ENCODE results near the gene DDIT4. TPM values are rescaled to one million over a fixed set of nuclear protein-coding genes. Genes with fewer than 3 reads are reported as not detected.

DDIT4 gene
- total and polyA plus RNA-seq, 2 donors = 134 to 628 TPM

DNA sequence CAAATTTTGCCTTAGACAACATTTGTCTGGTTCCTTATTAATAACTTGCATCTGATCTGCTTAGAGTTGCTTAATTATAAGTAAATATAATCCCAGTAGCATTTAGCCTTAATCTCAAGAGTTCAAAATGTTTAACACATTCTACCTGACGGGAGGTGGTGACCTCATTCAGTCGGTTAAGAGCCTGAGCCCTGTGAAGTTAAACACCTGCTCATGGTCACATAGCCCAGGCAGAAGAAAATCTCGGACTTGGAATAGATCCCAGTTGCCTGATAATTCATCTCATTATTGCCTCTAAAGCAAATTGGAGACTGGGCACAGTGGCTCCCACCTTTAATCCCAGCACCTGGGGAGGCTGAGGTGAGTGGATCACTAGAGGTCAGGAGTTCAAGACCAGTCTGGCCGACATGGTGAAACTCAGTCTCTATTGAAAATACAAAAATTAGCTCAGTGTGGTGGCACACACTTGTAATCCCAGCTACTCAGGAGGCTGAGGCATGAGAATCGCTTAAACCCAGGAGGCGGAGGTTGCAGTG is 39.1 kb upstream of the DDIT4 start:
- Histone ChIP-seq H3K4me3 (ENCODE audit: low read length in 2 of 2) (no peak overlapping the region), H3K27me3 (ENCODE audit: control insufficient read depth in 2 of 2, insufficient read depth in 1 of 2, low read length in 1 of 2) (no peaks in the 10 kb centered on the region), H3K27ac (ENCODE audit: low read depth in 1 of 2, low read length in 1 of 2) (no peak overlapping the region), H3K4me1 (ENCODE audit: control insufficient read depth in 2 of 2, insufficient read depth in 2 of 2, low read length in 2 of 2) (no peaks in the 10 kb centered on the region), H3K9me3 (ENCODE audit: control insufficient read depth in 2 of 2, insufficient read depth in 1 of 2, low read length in 1 of 2) (no peaks in the 10 kb centered on the region), H3K36me3 (ENCODE audit: control insufficient read depth in 2 of 2, insufficient read depth in 2 of 2, low read length in 1 of 2) (peaks cover 43 to 67% of the 10 kb centered on the region in 2 donors)
- WGBS = 97% methylated on average over 6 of the region's 6 CpGs
- DNase-seq (ENCODE audit: low read depth in 6 of 9, low spot score in 9 of 9) = no peak

DNA sequence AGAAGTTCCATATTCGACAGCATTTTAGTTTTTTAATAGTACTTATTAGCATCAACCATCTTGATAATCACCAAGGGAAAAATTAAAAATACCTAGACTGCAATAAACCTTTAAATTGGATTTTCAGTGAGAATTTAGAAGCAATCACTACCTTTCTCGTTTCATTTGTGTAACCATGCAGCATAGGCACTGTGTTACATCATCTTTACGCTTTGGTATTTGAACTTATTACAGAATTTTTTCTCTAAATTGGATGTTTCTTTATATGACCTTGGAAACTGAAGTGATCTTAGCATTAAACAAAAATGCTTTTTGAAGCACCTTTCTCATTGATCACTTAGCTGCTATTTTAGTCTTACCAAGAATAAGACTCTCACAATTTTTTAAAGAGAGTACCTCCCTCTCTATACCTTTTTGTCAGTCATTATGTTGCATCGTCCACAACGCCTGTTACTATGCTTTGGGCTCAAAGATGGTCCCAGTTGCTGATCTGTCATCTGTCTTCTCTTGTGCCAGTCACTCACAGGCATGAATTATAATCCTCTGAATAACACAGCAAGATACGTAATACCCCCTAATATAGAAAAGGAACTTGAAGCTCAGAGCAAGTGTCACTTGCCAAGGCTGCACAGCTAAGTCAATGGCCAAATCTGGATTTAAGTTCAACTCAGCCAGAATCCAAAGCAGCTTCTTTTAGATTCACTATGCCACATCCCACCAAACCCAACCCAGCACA is 38.0 kb upstream of the DDIT4 start:
- no peaks in the 10 kb centered on the region for H3K9me3 ChIP-seq (ENCODE audit: control insufficient read depth in 2 of 2, insufficient read depth in 1 of 2, low read length in 1 of 2)
- H3K27me3 ChIP-seq (ENCODE audit: control insufficient read depth in 2 of 2, insufficient read depth in 1 of 2, low read length in 1 of 2) = no peaks in the 10 kb centered on the region
- no peaks in the 10 kb centered on the region for H3K4me1 ChIP-seq (ENCODE audit: control insufficient read depth in 2 of 2, insufficient read depth in 2 of 2, low read length in 2 of 2)
- no peak overlapping the region for H3K27ac ChIP-seq (ENCODE audit: low read depth in 1 of 2, low read length in 1 of 2)
- no peak overlapping the region for H3K4me3 ChIP-seq (ENCODE audit: low read length in 2 of 2)
- H3K36me3 ChIP-seq (ENCODE audit: control insufficient read depth in 2 of 2, insufficient read depth in 2 of 2, low read length in 1 of 2) = peaks cover 36 to 56% of the 10 kb centered on the region in 2 donors
- DNase-seq (ENCODE audit: low read depth in 6 of 9, low spot score in 9 of 9) = no peak
- WGBS = 97% methylated on average over 6 of the region's 6 CpGs

DNA sequence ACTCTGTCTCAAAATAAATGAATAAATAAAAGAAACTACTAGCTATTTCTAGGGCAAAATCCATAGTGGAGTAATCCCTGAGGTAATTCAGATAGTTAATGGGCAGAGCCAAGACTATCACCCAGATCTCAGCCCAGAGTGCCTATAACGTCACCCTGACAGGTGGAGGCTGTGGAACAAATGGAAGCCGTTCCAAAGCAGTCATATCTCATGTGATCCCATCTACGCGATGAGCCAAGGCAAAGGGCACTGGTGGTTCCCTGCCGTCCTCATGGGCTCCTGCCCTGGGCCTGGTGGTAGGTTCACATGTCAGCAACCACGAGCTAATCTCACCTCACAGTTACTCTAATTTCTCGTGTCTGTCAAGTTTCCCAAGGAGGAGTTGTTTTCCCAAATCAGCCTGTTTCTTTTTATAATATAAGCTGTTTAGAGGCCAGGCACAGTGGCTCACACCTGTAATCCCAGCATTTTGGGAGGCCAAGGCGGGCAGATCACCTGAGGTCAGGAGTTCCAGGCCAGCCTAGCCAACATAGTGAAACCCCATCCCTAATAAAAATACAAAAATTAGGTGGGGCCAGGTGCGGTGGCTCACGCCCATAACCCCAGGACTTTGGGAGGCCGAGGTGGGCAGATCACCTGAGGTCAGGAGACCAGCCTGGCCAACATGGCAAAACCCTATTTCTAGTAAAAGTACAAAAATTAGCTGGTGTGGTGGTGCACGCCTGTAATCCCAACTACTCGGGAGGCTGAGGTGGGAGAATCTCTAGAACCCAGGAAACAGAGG is 35.1 kb upstream of the DDIT4 start:
- no peak for DNase-seq (ENCODE audit: low read depth in 6 of 9, low spot score in 9 of 9)
- no peak overlapping the region for H3K27ac ChIP-seq (ENCODE audit: low read depth in 1 of 2, low read length in 1 of 2)
- WGBS = 97% methylated on average over 13 of the region's 13 CpGs

DNA sequence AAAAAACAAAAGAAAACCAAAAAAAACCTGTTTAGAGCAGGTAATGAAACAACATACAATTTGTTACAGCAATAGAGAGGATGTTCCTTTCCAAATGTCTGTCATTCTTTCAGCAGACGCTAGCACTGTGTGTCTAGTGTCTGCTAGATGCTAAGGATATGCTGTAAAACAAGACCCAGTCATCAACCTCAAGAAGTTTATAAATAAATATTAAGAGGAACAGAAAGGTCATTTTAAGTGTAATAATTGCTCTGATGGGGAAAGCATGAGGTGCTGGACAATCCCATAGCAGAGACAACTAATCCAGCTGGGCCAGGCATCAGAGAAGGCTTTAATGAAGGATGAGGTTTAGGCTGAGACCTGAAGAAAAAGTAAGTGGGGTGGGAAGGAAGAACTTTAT is 34.3 kb upstream of the DDIT4 start:
- 91% methylated on average over 1 of the region's 1 CpG for WGBS
- H3K4me1 ChIP-seq (ENCODE audit: control insufficient read depth in 2 of 2, insufficient read depth in 2 of 2, low read length in 2 of 2) = peaks cover 14 to 17% of the 10 kb centered on the region in 2 donors
- H3K27me3 ChIP-seq (ENCODE audit: control insufficient read depth in 2 of 2, insufficient read depth in 1 of 2, low read length in 1 of 2) = no peaks in the 10 kb centered on the region
- H3K4me3 ChIP-seq (ENCODE audit: low read length in 2 of 2) = no peak overlapping the region
- peaks cover 14 to 31% of the 10 kb centered on the region in 2 donors for H3K36me3 ChIP-seq (ENCODE audit: control insufficient read depth in 2 of 2, insufficient read depth in 2 of 2, low read length in 1 of 2)
- DNase-seq (ENCODE audit: low read depth in 6 of 9, low spot score in 9 of 9) = no peak
- peak overlapping the region in 1 of 2 donors; percentile 12 for H3K27ac ChIP-seq (ENCODE audit: low read depth in 1 of 2, low read length in 1 of 2)
- no peaks in the 10 kb centered on the region for H3K9me3 ChIP-seq (ENCODE audit: control insufficient read depth in 2 of 2, insufficient read depth in 1 of 2, low read length in 1 of 2)

More for the DNA sequence above, 35.1 kb upstream of the DDIT4 start:
- Histone ChIP-seq H3K27me3 (ENCODE audit: control insufficient read depth in 2 of 2, insufficient read depth in 1 of 2, low read length in 1 of 2) (no peaks in the 10 kb centered on the region), H3K36me3 (ENCODE audit: control insufficient read depth in 2 of 2, insufficient read depth in 2 of 2, low read length in 1 of 2) (peaks cover 19 to 39% of the 10 kb centered on the region in 2 donors), H3K4me1 (ENCODE audit: control insufficient read depth in 2 of 2, insufficient read depth in 2 of 2, low read length in 2 of 2) (peaks cover 6 to 9% of the 10 kb centered on the region in 2 donors), H3K4me3 (ENCODE audit: low read length in 2 of 2) (no peak overlapping the region), H3K9me3 (ENCODE audit: control insufficient read depth in 2 of 2, insufficient read depth in 1 of 2, low read length in 1 of 2) (no peaks in the 10 kb centered on the region)

DNA sequence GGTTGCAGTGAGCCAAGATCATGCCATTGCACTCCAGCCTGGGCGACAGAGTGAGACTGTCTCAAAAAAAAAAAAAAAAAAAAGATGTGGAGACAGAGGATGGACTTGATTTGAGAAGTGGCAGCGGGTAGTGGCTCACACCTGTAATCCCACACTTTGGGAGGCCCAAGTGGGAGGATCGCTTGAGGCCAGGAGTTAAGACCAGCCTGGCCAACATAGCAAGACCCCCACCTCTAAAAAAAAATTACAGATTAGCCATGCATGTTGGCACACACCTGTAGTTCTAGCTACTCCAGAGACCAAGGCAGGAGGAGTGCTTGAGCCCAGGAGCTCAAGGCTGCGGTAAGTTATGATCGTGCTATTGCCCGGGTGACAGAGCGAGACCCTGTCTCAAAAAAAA is 33.4 kb upstream of the DDIT4 start:
- H3K4me3 ChIP-seq (ENCODE audit: low read length in 2 of 2) = no peak overlapping the region
- no peak for DNase-seq (ENCODE audit: low read depth in 6 of 9, low spot score in 9 of 9)
- H3K27ac ChIP-seq (ENCODE audit: low read depth in 1 of 2, low read length in 1 of 2) = no peak overlapping the region
- H3K9me3 ChIP-seq (ENCODE audit: control insufficient read depth in 2 of 2, insufficient read depth in 1 of 2, low read length in 1 of 2) = no peaks in the 10 kb centered on the region
- peaks cover 23 to 25% of the 10 kb centered on the region in 2 donors for H3K4me1 ChIP-seq (ENCODE audit: control insufficient read depth in 2 of 2, insufficient read depth in 2 of 2, low read length in 2 of 2)
- H3K27me3 ChIP-seq (ENCODE audit: control insufficient read depth in 2 of 2, insufficient read depth in 1 of 2, low read length in 1 of 2) = no peaks in the 10 kb centered on the region
- peaks cover 10 to 25% of the 10 kb centered on the region in 2 donors for H3K36me3 ChIP-seq (ENCODE audit: control insufficient read depth in 2 of 2, insufficient read depth in 2 of 2, low read length in 1 of 2)
- WGBS = 97% methylated on average over 7 of the region's 7 CpGs

DNA sequence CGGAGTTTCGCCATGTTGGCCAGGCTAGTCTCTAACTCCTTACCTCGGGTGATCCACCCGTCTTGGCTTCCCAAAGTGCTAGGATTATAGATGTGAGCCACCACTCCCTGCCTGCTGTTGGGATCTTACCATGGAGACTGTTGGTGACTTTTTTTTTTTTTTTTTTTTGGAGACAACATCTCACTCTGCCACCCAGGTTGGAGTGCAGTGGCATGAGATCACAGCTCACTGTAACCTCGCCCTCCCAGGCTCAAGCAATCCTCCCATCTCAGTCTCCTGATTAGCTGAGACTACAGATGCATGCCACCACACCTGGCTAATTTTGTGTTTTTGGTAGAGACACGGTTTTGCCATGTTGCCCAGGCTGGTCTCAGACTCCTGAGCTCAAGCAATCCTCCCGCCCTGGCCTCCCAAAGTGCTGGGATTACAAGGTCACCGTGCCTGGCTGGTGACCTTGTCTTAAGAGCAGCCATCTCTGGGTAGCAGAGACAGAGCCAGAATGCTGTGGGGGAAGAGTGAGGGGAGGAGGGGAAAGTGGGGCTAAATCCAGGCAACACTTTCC is 32.0 kb upstream of the DDIT4 start:
- H3K36me3 ChIP-seq (ENCODE audit: control insufficient read depth in 2 of 2, insufficient read depth in 2 of 2, low read length in 1 of 2) = peaks cover 5 to 11% of the 10 kb centered on the region in 2 donors
- WGBS = 95% methylated on average over 8 of the region's 8 CpGs
- peaks cover 33 to 35% of the 10 kb centered on the region in 2 donors for H3K4me1 ChIP-seq (ENCODE audit: control insufficient read depth in 2 of 2, insufficient read depth in 2 of 2, low read length in 2 of 2)
- no peak overlapping the region for H3K4me3 ChIP-seq (ENCODE audit: low read length in 2 of 2)
- no peak for DNase-seq (ENCODE audit: low read depth in 6 of 9, low spot score in 9 of 9)
- no peaks in the 10 kb centered on the region for H3K27me3 ChIP-seq (ENCODE audit: control insufficient read depth in 2 of 2, insufficient read depth in 1 of 2, low read length in 1 of 2)
- no peaks in the 10 kb centered on the region for H3K9me3 ChIP-seq (ENCODE audit: control insufficient read depth in 2 of 2, insufficient read depth in 1 of 2, low read length in 1 of 2)
- no peak overlapping the region for H3K27ac ChIP-seq (ENCODE audit: low read depth in 1 of 2, low read length in 1 of 2)

DNA sequence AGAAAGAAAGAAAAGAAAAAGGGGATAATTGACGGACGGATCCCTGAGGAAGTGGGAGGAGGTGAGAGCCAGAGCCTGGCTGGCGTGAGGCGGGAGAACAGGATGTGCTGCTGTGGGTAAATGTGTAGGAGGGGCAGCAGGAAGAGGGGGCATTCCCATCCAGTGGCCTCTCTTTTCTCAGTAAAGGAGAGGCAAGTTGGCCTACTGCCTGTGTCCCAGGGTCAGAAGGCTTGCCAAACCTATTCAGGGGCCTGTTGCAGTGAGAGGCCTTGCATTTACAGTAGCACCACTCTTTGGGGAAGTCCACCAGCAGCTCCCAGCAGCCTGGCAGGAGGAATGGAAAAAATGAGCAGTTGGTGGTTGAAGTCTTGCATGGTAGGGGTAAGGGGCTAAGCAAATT is 31.0 kb upstream of the DDIT4 start:
- Histone ChIP-seq H3K9me3 (ENCODE audit: control insufficient read depth in 2 of 2, insufficient read depth in 1 of 2, low read length in 1 of 2) (no peaks in the 10 kb centered on the region), H3K27me3 (ENCODE audit: control insufficient read depth in 2 of 2, insufficient read depth in 1 of 2, low read length in 1 of 2) (no peaks in the 10 kb centered on the region), H3K4me1 (ENCODE audit: control insufficient read depth in 2 of 2, insufficient read depth in 2 of 2, low read length in 2 of 2) (peaks cover 42 to 43% of the 10 kb centered on the region in 2 donors), H3K4me3 (ENCODE audit: low read length in 2 of 2) (no peak overlapping the region), H3K36me3 (ENCODE audit: control insufficient read depth in 2 of 2, insufficient read depth in 2 of 2, low read length in 1 of 2) (peaks cover 4 to 5% of the 10 kb centered on the region in 2 donors), H3K27ac (ENCODE audit: low read depth in 1 of 2, low read length in 1 of 2) (no peak overlapping the region)
- no peak for DNase-seq (ENCODE audit: low read depth in 6 of 9, low spot score in 9 of 9)
- 94% methylated on average over 4 of the region's 4 CpGs for WGBS

DNA sequence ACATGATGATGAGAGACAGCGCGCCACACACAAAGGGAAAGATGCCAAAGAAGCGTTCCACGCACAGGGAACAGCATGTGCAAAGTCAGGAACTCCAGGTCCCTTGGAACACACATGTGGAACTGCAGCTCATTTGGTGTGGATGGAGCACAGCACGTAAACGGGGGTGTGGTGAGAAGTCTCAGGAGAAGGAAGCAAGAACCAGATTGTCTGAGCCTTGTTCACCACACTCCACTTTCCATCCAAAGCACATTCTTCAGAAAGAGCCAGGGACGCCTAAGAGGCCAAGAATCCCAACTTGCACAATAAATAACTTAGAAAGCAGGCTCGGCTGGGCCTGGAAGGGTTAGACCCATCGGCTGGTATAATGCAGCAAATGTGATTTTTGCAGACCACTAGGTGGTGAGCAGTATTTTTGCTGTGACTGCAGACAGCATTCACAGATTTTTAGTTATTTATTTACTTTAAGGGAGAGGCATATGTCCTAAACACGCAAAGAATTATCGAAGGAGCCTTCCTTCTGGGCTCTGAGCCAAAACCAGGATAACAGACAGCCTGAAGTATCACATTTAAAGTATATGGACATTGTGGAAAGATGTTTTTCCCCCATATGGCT is 29.8 kb upstream of the DDIT4 start:
- 93% methylated on average over 11 of the region's 11 CpGs for WGBS
- H3K27ac ChIP-seq (ENCODE audit: low read depth in 1 of 2, low read length in 1 of 2) = peak overlapping the region in 1 of 2 donors; percentile 72
- H3K9me3 ChIP-seq (ENCODE audit: control insufficient read depth in 2 of 2, insufficient read depth in 1 of 2, low read length in 1 of 2) = no peaks in the 10 kb centered on the region
- H3K36me3 ChIP-seq (ENCODE audit: control insufficient read depth in 2 of 2, insufficient read depth in 2 of 2, low read length in 1 of 2) = peaks cover 0 to 5% of the 10 kb centered on the region in 2 donors
- no peak overlapping the region for H3K4me3 ChIP-seq (ENCODE audit: low read length in 2 of 2)
- no peak for DNase-seq (ENCODE audit: low read depth in 6 of 9, low spot score in 9 of 9)
- H3K27me3 ChIP-seq (ENCODE audit: control insufficient read depth in 2 of 2, insufficient read depth in 1 of 2, low read length in 1 of 2) = no peaks in the 10 kb centered on the region
- H3K4me1 ChIP-seq (ENCODE audit: control insufficient read depth in 2 of 2, insufficient read depth in 2 of 2, low read length in 2 of 2) = peaks cover 45 to 55% of the 10 kb centered on the region in 2 donors

Measured in thymus (tissue), 11 donors.